ENCODE data around the gene LDLRAD2. TPM values are rescaled to one million over a fixed set of nuclear protein-coding genes. Genes with fewer than 3 reads are reported as not detected.
"Not testable (repeated sequence)": the region's sequence is repeated elsewhere in the genome, so short reads cannot be mapped to it uniquely, and the experiment has no call there.

LDLRAD2 gene
- total and polyA plus RNA-seq, 3 donors from 2014 or later = 1.3 to 1.9 (median 1.9) TPM

GRCh38 chr1:21774835-21775549 is 37.1 kb upstream of the LDLRAD2 start:
- 75 to 79% methylated on average over 15 of the region's 15 CpGs for WGBS, 2 donors
- peak; percentile 80 for DNase-seq
- no peaks in the 10 kb centered on the region for H3K27me3 ChIP-seq
- H3K4me3 ChIP-seq = no peak overlapping the region
- no peak for TF ChIP-seq POLR2A (IDR thresholded peaks at IDR 0.05)
- TF ChIP-seq CTCF (IDR thresholded peaks at IDR 0.05) = no peak
- H3K27ac ChIP-seq = peak overlapping the region; percentile 11 to 58
- intact Hi-C loops (cut with DNase I; ENCODE audit: low total_unique reads) = no loop called here
- H3K4me1 ChIP-seq = peaks cover 7% of the 10 kb centered on the region
- H3K9me3 ChIP-seq = no peaks in the 10 kb centered on the region
- no peaks in the 10 kb centered on the region for H3K36me3 ChIP-seq (ENCODE audit: low read depth, missing control alignments)

GRCh38 chr1:21775550-21775914 is 36.5 kb upstream of the LDLRAD2 start:
- 41 to 45% methylated on average over 2 of the region's 2 CpGs for WGBS, 2 donors
- Histone ChIP-seq H3K4me3 (no peak overlapping the region), H3K27me3 (no peaks in the 10 kb centered on the region), H3K4me1 (peaks cover 7% of the 10 kb centered on the region), H3K27ac (peak overlapping the region; percentile 48 to 56), H3K36me3 (ENCODE audit: low read depth, missing control alignments) (no peaks in the 10 kb centered on the region), H3K9me3 (no peaks in the 10 kb centered on the region)
- DNase-seq = no peak
- intact Hi-C loops (cut with DNase I; ENCODE audit: low total_unique reads) = no loop called here
- TF ChIP-seq CTCF (IDR thresholded peaks at IDR 0.05) (no peak), POLR2A (IDR thresholded peaks at IDR 0.05) (no peak)

- intact Hi-C loops (cut with DNase I; ENCODE audit: low total_unique reads) = no loop called here
- TF ChIP-seq CTCF (IDR thresholded peaks at IDR 0.05) = no peak
- no peak for TF ChIP-seq POLR2A (IDR thresholded peaks at IDR 0.05)
- DNase-seq = no peak
- H3K4me1 ChIP-seq = peaks cover 9% of the 10 kb centered on the region
- no peak overlapping the region for H3K4me3 ChIP-seq
- H3K9me3 ChIP-seq = no peaks in the 10 kb centered on the region
- H3K36me3 ChIP-seq (ENCODE audit: low read depth, missing control alignments) = no peaks in the 10 kb centered on the region
- H3K27me3 ChIP-seq = no peaks in the 10 kb centered on the region
- H3K27ac ChIP-seq = peak overlapping the region in 1 of 2 donors; percentile 48
These were observed 36.0 kb upstream of the LDLRAD2 start for GRCh38 chr1:21775985-21776562.

GRCh38 chr1:21776925-21777324 is 35.1 kb upstream of the LDLRAD2 start:
- DNase-seq; H3K27ac ChIP-seq; H3K36me3 ChIP-seq (ENCODE audit: low read depth, missing control alignments); intact Hi-C loops (cut with DNase I; ENCODE audit: low total_unique reads); H3K27me3 ChIP-seq; H3K9me3 ChIP-seq; H3K4me3 ChIP-seq: not testable (repeated sequence)
- WGBS, 2 donors = 72 to 75% methylated on average over 5 of the region's 5 CpGs
- peaks cover 16% of the 10 kb centered on the region for H3K4me1 ChIP-seq

- no peak overlapping the region for H3K27ac ChIP-seq
- no peaks in the 10 kb centered on the region for H3K36me3 ChIP-seq (ENCODE audit: low read depth, missing control alignments)
- H3K9me3 ChIP-seq = no peaks in the 10 kb centered on the region
- intact Hi-C loops (cut with DNase I; ENCODE audit: low total_unique reads) = no loop called here
- no peak overlapping the region for H3K4me3 ChIP-seq
- H3K4me1 ChIP-seq = peaks cover 16% of the 10 kb centered on the region
- no peaks in the 10 kb centered on the region for H3K27me3 ChIP-seq
- WGBS, 2 donors = 84 to 98% methylated on average over 2 of the region's 2 CpGs
- no peak for DNase-seq
- TF ChIP-seq CTCF (IDR thresholded peaks at IDR 0.05) (no peak), POLR2A (IDR thresholded peaks at IDR 0.05) (no peak)
These were observed 33.7 kb upstream of the LDLRAD2 start for GRCh38 chr1:21778405-21778727.

Data from testis (tissue), 3 donors.